H9 (cell line): ENCODE results near the gene AHNAK2. TPM values are rescaled to one million over a fixed set of nuclear protein-coding genes. Genes with fewer than 3 reads are reported as not detected.

Source experiments
- DNase-seq: peaks from one replicate; pipeline ENCODE4 v3.0.0-alpha.2; 2017
- H2AFZ ChIP-seq: one replicate; pipeline ENCODE4 v1.6.1; 2013; ENCODE audit warnings: mild to moderate bottlenecking, low read length, control low read depth, moderate library complexity
- H2AK5ac ChIP-seq: 2 replicates; pipeline ENCODE4 v1.6.1; 2013; ENCODE audit warnings: low read length, control low read depth, mixed read lengths; ENCODE audit not compliant: insufficient read length
- H2BK120ac ChIP-seq: one replicate; pipeline ENCODE4 v1.6.1; 2013; ENCODE audit warnings: low read depth, mild to moderate bottlenecking, low read length, control low read depth, inconsistent platforms; ENCODE audit not compliant: poor library complexity, severe bottlenecking
- H2BK12ac ChIP-seq: 2 replicates; pipeline ENCODE4 v1.6.1; 2013; ENCODE audit warnings: low read length, control low read depth, mixed read lengths, low read depth; ENCODE audit not compliant: insufficient read length
- H2BK15ac ChIP-seq: 2 replicates; pipeline ENCODE4 v1.6.1; 2013; ENCODE audit warnings: low read depth, low read length, control low read depth
- H2BK20ac ChIP-seq: one replicate; pipeline ENCODE4 v1.6.1; 2013; ENCODE audit warnings: low read depth, mild to moderate bottlenecking, low read length, control low read depth, inconsistent platforms; ENCODE audit not compliant: poor library complexity, severe bottlenecking
- H2BK5ac ChIP-seq: 2 replicates; pipeline ENCODE4 v1.6.1; 2013; ENCODE audit warnings: low read length, control low read depth, mixed read lengths; ENCODE audit not compliant: insufficient read length
- H3K14ac ChIP-seq: 2 replicates; pipeline ENCODE4 v1.6.1; 2013; ENCODE audit warnings: low read length, control low read depth; ENCODE audit not compliant: insufficient read depth
- H3K18ac ChIP-seq: 2 replicates; pipeline ENCODE4 v1.6.1; 2013; ENCODE audit warnings: low read depth, mild to moderate bottlenecking, mixed read lengths, low read length, control low read depth; ENCODE audit not compliant: insufficient read length
- H3K23ac ChIP-seq: 2 replicates; pipeline ENCODE4 v1.6.1; 2013; ENCODE audit warnings: low read length, control low read depth, mixed read lengths, low read depth; ENCODE audit not compliant: insufficient read length
- H3K23me2 ChIP-seq: 2 replicates; pipeline ENCODE4 v1.6.1; 2013; ENCODE audit warnings: low read depth, mild to moderate bottlenecking, mixed read lengths, low read length, control low read depth; ENCODE audit not compliant: insufficient read length, poor library complexity, severe bottlenecking
- H3K27ac ChIP-seq: 2 replicates; pipeline ENCODE4 v1.5.1; 2013; ENCODE audit warnings: low read length, control low read depth, mixed read lengths, low read depth; ENCODE audit not compliant: insufficient read length
- H3K27me3 ChIP-seq: 2 replicates; pipeline ENCODE4 v1.6.1; 2013; ENCODE audit warnings: low read length, control low read depth, inconsistent platforms; ENCODE audit not compliant: insufficient read depth
- H3K4ac ChIP-seq: 2 replicates; pipeline ENCODE4 v1.6.1; 2013; ENCODE audit warnings: low read depth, mild to moderate bottlenecking, control low read depth, inconsistent platforms, low read length, moderate library complexity
- H3K4me1 ChIP-seq: 2 replicates; pipeline ENCODE4 v1.6.1; 2013; ENCODE audit warnings: low read length, control low read depth, inconsistent platforms; ENCODE audit not compliant: insufficient read depth
- H3K4me2 ChIP-seq: 2 replicates; pipeline ENCODE4 v1.6.1; 2013; ENCODE audit warnings: low read length, control low read depth, mixed read lengths; ENCODE audit not compliant: insufficient read length, insufficient read depth
- H3K56ac ChIP-seq: 2 replicates; pipeline ENCODE4 v1.6.1; 2013; ENCODE audit warnings: low read depth, mild to moderate bottlenecking, mixed read lengths, low read length, control low read depth; ENCODE audit not compliant: insufficient read length
- H3K79me1 ChIP-seq: 2 replicates; pipeline ENCODE4 v1.6.1; 2013; ENCODE audit warnings: low read depth, mild to moderate bottlenecking, moderate library complexity, low read length, control low read depth, inconsistent platforms; ENCODE audit not compliant: insufficient read depth, poor library complexity, severe bottlenecking
- H3K79me2 ChIP-seq: 2 replicates; pipeline ENCODE4 v1.6.1; 2013; ENCODE audit warnings: low read length, control low read depth, inconsistent platforms; ENCODE audit not compliant: insufficient read depth
- H3K9ac ChIP-seq: 2 replicates; pipeline ENCODE4 v1.6.1; 2013; ENCODE audit warnings: low read length, control low read depth, mixed read lengths; ENCODE audit not compliant: insufficient read length; ENCODE audit errors: extremely low read depth
- H3K9me3 ChIP-seq: one replicate; pipeline ENCODE4 v1.6.1; 2013; ENCODE audit warnings: low read depth, low read length, inconsistent platforms; ENCODE audit not compliant: control insufficient read depth
- H3T11ph ChIP-seq: one replicate; pipeline ENCODE4 v1.6.1; 2013; ENCODE audit warnings: mild to moderate bottlenecking, low read length, control low read depth, inconsistent platforms
- H4K20me1 ChIP-seq: one replicate; pipeline ENCODE4 v1.6.1; 2013; ENCODE audit not compliant: control insufficient read depth, insufficient read length, insufficient read depth
- H4K5ac ChIP-seq: 2 replicates; pipeline ENCODE4 v1.6.1; 2013; ENCODE audit warnings: low read depth, mild to moderate bottlenecking, mixed read lengths, low read length, control low read depth; ENCODE audit not compliant: insufficient read length
- H4K8ac ChIP-seq: replicated peaks from 2 replicates; pipeline ENCODE4 v1.6.1; 2013; ENCODE audit warnings: low read length, control low read depth, mixed read lengths, low read depth; ENCODE audit not compliant: insufficient read length
- H4K91ac ChIP-seq: 2 replicates; pipeline ENCODE4 v1.6.1; 2013; ENCODE audit warnings: low read depth, mild to moderate bottlenecking, moderate library complexity, mixed read lengths, low read length, control low read depth; ENCODE audit not compliant: insufficient read length
- H3K27ac Mint-ChIP-seq, 3 experiments: 2 replicates in 2 of 3; 3 replicates in 1 of 3; pipeline ENCODE4 v1.8.0; 2020 to 2021; ENCODE audit warnings: mixed read lengths in 3 of 3, mild to moderate bottlenecking in 1 of 3, moderate library complexity in 1 of 3
- H3K27me3 Mint-ChIP-seq: 2 replicates; pipeline ENCODE4 v1.8.0; 2021; ENCODE audit warnings: low read depth, mild to moderate bottlenecking, moderate library complexity, mixed read lengths
- H3K36me3 Mint-ChIP-seq, 3 experiments: 2 replicates in 2 of 3; 3 replicates in 1 of 3; pipeline ENCODE4 v1.8.0; 2020 to 2021; ENCODE audit warnings: low read depth in 3 of 3, mixed read lengths in 3 of 3; ENCODE audit not compliant: insufficient read depth in 1 of 3
- H3K4me1 Mint-ChIP-seq, 2 experiments: 2 replicates each; pipeline ENCODE4 v1.8.0; 2020; ENCODE audit warnings: mixed read lengths in 2 of 2
- H3K4me3 Mint-ChIP-seq, 2 experiments: 2 replicates in 1 of 2; 3 replicates in 1 of 2; pipeline ENCODE4 v1.8.0; 2020 to 2021; ENCODE audit warnings: mild to moderate bottlenecking in 2 of 2, mixed read lengths in 2 of 2, moderate library complexity in 1 of 2
- H3K9me3 Mint-ChIP-seq, 2 experiments: 2 replicates in 1 of 2; 3 replicates in 1 of 2; pipeline ENCODE4 v1.8.0; 2020; ENCODE audit warnings: mild to moderate bottlenecking in 2 of 2, mixed read lengths in 2 of 2, moderate library complexity in 1 of 2
- WGBS: extraction: QIAGEN DNeasy Blood & Tissue Kit; methylation state at CpG from one replicate; pipeline ENCODE4 v1.1.7; 2013; ENCODE audit warnings: missing lambda C conversion rate, low lambda C conversion rate, mixed read lengths; ENCODE audit not compliant: insufficient read length; ENCODE audit errors: extremely low coverage; 5-methylcytosine and 5-hydroxymethylcytosine counted together
- total RNA-seq: library from RNA; stranded (reverse); gene quantifications from 2 replicates; pipeline ENCODE4 v1.2.1, GENCODE V29; 2021
- TF ChIP-seq, protein P1 (sequence below): fragments of 200-600 bp; sonication (generic); conservative IDR thresholded peaks from 3 replicates; pipeline ENCODE4 v1.8.0; 2021; ENCODE audit warnings: antibody characterized with exemption, mild to moderate bottlenecking

Gene AHNAK2
- total RNA-seq, 1 experiment from 2014 or later, result 2.8 TPM

GRCh38 chr14:104895207-104895785 lies 82.9 kb downstream of the AHNAK2 start:
- H2BK20ac ChIP-seq, result no peak overlapping the region
- no peak overlapping the region for H2BK120ac ChIP-seq
- Mint-ChIP-seq H3K36me3 (no peaks in the 10 kb centered on the region), H3K9me3 (peaks cover 0 to 3% of the 10 kb centered on the region in 2 experiments; a peak in 1 of 5 replicates), H3K27ac (peak overlapping the region in 1 of 3 experiments; percentile 61; a peak in 1 of 7 replicates), H3K4me3 (no peak overlapping the region), H3K4me1 (peaks cover 2 to 8% of the 10 kb centered on the region in 2 experiments), H3K27me3 (peaks cover 15% of the 10 kb centered on the region)
- no peak overlapping the region for H3K4me2 ChIP-seq
- no peaks in the 10 kb centered on the region for H3K9me3 ChIP-seq
- H2BK15ac ChIP-seq, result no peak overlapping the region
- no CpG with 5 or more reads among the region's 9 CpGs for WGBS
- H2BK5ac ChIP-seq, result no peak overlapping the region
- no peak overlapping the region for H3K14ac ChIP-seq
- H3T11ph ChIP-seq, result no peak overlapping the region
- no peak overlapping the region for H3K23ac ChIP-seq
- no peak overlapping the region for H4K91ac ChIP-seq
- no peaks in the 10 kb centered on the region for H3K4me1 ChIP-seq
- no peak overlapping the region for H2BK12ac ChIP-seq
- peak; percentile 29 for DNase-seq
- H4K5ac ChIP-seq, result no peak overlapping the region
- no peak overlapping the region for H2AFZ ChIP-seq
- H2AK5ac ChIP-seq, result no peak overlapping the region
- no peak overlapping the region for H4K8ac ChIP-seq
- no peaks in the 10 kb centered on the region for H3K79me1 ChIP-seq
- no peak overlapping the region for H3K4ac ChIP-seq
- no peak overlapping the region for H3K18ac ChIP-seq
- TF ChIP-seq, protein P1, sequence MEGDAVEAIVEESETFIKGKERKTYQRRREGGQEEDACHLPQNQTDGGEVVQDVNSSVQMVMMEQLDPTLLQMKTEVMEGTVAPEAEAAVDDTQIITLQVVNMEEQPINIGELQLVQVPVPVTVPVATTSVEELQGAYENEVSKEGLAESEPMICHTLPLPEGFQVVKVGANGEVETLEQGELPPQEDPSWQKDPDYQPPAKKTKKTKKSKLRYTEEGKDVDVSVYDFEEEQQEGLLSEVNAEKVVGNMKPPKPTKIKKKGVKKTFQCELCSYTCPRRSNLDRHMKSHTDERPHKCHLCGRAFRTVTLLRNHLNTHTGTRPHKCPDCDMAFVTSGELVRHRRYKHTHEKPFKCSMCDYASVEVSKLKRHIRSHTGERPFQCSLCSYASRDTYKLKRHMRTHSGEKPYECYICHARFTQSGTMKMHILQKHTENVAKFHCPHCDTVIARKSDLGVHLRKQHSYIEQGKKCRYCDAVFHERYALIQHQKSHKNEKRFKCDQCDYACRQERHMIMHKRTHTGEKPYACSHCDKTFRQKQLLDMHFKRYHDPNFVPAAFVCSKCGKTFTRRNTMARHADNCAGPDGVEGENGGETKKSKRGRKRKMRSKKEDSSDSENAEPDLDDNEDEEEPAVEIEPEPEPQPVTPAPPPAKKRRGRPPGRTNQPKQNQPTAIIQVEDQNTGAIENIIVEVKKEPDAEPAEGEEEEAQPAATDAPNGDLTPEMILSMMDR, result no peak
- H3K9ac ChIP-seq, result no peak overlapping the region
- H3K27me3 ChIP-seq, result no peaks in the 10 kb centered on the region
- no peak overlapping the region for H3K56ac ChIP-seq
- H4K20me1 ChIP-seq, result no peaks in the 10 kb centered on the region
- H3K23me2 ChIP-seq, result no peaks in the 10 kb centered on the region
- no peaks in the 10 kb centered on the region for H3K79me2 ChIP-seq
- H3K27ac ChIP-seq, result no peak overlapping the region
